ENCODE results near the gene RFLNA.
"Not testable (repeated sequence)": the region's sequence is repeated elsewhere in the genome, so short reads cannot be mapped to it uniquely, and the experiment has no call there.

The RFLNA gene

GRCh38 chr12:124283326-124283725, 11.6 kb upstream of the RFLNA start:
- no peak for DNase-seq

GRCh38 chr12:124284368-124284767, 10.5 kb upstream of the RFLNA start:
- DNase-seq: no peak

DNA sequence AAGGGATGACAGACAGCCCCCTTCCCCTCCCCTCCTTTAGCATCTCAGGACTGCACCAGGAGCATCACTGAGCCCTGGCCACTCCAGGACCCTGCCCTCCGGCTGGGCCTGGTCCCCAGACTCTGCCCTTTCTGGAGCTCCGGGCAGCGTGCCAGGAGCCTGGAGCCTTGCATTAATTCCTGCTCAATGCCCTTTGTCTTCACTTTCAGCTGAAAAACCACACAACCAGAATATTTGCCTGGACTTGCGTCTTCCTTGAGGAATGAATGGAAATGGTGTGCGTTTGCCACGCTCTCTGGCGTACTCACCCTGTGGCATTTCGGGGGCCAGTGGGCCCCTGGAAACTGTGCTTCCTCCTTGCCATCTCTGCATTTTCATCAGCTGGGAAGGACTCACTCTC, 8.5 kb upstream of the RFLNA start:
- no peak for DNase-seq

DNA sequence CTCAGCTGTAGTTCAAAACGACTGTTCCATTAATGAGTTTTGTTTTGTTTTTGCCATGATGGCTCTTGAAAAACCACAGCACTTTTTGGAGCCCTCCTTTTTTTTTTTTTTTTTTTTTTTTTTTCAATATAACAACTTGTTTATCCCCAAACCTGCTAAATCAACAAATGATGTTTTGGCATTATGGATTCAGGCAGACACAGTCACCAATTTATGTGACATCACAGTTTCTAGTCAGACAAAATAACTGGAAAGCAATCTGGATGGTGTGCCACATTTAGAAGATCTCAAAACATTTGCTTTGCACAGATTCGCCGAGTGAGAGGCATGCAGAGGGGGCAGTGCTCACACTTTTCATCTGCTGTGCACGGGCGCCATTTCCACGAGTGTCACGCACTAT, 7.9 kb upstream of the RFLNA start:
- no peak for DNase-seq

DNA sequence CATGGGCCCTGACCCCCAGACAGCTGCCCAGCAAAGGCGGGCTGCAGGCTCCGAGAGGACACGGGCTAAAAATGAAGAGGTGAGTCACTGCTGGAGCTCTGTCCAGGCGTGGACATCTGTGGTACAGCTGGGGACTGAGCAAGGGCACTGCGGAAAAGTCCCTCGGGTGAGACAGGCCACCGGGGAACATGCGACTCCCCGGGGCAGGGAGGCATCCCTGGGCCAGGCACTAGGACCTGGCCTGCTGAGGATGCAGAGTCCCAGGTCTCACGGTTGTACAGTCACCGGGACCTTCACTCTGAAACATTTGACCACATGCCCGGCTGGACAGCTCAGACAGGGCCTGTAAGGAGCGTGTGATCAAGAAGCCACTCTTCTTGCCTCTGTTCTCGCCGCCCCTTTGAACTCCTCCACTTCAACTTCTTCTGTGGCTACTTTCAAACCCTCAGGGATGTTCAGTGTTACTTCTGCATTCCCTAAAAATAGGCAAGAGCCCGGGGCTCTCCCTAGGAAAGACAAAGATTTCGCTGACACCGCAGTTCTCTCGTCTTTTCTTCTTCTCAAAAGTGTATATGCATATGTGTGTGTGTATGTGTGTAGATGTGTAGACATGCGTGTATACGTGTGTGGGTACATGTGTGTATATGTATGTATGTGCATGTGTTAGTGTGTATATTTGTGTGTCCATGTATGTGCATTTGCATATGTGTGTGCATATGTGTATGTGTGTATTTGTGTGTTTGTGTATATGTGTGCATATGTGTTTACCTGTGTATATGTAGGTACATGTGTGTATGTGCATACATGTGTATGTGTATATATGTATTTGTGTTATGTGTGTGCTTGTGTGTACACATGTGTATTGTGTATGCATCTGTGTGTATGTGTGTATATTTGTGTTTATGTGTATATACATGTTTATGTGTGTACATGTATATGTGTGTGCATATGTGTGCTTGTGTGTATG, 5.0 kb upstream of the RFLNA start:
- no peak for DNase-seq

DNA sequence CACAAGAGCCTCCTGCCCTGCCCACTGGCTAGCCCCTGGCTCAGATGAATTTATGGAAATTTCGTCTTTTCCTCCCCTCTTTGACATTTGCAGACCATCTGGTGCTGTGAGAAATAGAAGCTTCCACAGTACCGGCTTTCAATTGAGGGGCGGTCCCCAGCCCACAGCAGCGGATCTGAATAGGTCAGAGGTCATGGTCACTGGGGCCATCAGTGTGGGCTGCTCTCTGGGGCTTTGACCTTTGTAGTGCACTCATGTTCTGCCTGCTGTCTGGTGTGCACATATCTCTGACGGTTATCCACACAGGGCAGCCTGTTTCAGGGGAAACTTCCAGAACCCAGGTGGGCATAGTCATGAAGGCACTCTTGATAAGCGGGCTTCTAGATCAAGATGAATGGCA, 2.5 kb upstream of the RFLNA start:
- DNase-seq: no peak

- DNase-seq: no peak
Measured at GRCh38 chr12:124293286-124294003, 1.4 kb upstream of the RFLNA start.

GRCh38 chr12:124295431-124296058, 652 bp downstream of the RFLNA start:
- DNase-seq: no peak

DNA sequence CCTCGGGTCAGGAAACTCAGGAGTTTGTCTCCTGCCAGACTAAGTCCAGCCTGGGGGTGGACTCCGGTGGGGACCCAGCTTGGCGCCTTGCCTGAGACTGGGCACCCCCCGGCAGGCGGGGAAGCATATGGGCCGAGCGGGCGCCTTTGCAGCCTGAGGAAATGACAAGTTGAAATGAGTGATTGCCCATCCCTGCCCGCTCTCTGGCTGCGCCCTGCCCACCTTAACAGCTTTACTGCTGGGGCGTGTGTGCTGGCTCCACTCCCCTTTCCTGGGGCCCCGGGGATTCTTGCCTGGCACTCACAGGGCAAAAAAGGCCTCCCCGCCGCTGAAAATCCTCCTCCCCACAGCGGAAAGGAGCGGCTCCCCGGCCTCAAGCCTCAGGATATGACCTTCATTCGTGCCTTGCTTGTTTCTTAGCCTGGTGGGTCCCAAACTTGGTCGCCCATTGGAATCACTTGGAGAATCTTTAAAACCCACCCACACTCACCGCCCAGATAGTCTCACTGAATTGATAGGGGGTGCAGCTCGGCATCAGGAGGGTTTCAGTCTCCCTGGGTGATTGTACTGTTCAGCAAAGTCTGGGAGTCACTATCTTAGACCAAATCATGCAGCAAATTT, 1.5 kb downstream of the RFLNA start:
- DNase-seq: no peak

DNA sequence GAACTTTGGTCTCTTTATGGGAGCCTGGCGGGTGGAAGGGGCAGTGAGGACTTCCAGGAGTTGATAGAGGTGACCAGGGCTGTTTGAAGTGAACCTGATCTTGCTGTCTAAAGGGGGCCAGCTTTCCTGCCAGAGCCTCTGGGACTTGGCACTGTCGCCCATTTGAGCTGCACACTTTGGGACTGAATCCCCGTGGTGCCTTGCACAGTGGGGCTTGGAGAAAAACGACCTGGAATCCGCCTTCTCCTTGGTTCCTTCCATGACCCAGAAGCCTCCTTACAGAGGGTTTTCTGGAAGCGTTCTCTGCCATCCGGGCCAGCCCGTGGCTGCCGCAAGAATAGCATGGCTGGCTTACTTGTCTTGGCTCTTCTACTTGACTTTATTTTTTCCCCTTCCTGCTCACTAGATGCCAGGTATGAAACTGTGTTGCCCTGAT, 2.0 kb downstream of the RFLNA start:
- DNase-seq: no peak

DNA sequence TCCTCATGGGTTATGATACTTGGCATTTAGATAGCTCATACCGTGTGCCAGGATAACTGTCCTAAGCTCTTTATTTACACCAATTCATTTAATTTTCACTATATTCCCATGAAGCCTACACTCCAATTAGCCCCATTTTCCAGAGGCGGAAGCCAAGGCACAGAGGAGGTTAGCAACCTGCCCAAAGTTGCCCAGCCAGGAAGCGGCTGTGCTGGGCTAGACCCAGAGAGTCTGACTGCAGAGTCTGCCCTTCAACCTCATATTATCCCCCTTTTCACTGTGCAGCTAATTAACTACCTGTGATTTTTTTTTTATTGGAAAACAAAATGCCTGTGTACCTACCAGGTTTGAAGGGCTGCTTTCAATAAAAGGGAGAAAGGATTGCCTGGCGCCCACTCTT, 2.5 kb downstream of the RFLNA start:
- no peak for DNase-seq

GRCh38 chr12:124297856-124298255, 3.0 kb downstream of the RFLNA start:
- DNase-seq: no peak

DNA sequence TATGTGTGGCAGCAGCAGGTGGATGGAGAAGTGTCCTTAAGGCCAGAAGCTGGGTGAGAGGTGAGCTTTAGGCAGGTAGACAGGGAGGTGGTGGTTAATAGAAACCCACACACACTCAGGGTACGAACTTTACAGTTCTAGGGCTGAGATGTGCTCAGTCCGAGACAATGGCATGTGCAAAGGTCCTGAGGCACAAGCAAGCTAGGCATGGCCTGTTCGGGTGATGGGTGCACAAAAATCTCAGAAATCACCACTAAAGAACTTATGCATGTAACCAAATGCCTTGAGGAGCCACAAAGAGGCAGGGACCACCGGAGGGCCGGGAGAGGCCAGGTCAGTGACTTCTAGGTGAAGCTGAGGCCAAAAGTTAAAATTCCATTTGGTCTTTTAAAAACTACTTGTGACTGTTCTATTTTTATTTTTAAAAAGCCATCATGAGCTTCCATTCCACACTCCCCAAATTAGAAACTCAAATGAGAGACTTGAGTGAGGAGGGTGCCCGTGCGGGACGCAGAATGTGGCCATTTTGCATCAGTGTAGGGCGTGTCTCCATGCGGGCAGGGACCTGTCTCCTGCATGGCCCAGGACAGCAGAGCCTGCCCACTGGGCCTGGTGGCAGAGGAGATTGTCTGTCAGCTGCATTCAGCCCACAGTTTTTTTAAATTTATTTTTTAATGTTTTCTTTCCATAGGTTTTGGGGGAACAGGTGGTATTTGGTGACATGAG, 4.0 kb downstream of the RFLNA start:
- no peak for DNase-seq

DNA sequence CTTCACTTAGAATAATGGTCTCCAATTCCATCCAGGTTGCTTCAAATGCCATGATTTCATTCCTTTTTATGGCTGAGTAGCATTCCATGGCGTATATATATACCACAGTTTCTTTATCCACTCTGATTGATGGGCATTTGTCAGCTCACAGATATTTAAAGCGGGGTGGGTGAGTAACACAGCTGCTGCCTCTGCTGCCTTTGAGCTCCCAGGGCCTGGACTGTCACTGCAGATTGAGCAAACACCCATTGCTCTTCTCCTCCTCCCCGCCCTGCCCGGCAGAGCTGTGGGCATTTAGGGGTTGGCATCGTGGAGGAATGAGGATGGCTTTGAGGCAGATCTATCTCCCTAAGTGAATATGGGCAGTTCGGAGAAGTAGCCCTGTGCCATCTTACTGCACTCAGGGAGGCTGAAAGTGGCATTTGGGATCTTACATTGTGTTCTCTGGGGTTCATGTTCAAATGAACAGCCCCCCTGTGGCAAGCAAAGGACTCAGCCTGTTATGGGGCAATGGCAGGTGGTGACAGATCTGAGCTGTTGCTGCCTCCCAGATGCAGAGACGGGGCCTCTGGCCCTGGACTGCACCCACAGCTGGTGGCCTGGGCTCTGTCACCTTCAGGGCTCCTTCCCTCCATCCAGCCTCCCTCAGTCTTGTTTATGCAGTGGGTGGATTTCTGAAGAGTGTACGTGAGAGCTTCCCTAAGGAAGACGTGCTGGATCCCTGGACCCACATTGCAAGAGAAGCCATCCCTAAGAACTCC, 4.9 kb downstream of the RFLNA start:
- DNase-seq: no peak

DNA sequence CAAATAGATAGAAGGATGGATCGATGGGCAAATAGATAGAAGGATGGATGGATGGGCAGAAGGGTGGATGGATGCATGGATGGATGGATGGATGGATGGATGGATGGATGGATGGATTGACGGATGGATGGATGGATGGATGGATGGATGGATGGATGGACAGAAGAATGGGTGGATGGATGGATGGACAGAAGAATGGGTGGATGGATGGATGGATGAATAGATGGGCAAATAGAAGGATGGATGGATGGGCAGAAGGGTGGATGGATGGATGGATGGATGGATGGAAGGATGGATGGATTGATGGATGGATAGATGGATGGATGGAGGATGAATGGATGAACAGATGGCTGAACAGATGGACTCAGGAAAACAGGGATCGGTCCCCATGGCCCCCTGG, 5.8 kb downstream of the RFLNA start:
- not testable (repeated sequence) for DNase-seq

DNA sequence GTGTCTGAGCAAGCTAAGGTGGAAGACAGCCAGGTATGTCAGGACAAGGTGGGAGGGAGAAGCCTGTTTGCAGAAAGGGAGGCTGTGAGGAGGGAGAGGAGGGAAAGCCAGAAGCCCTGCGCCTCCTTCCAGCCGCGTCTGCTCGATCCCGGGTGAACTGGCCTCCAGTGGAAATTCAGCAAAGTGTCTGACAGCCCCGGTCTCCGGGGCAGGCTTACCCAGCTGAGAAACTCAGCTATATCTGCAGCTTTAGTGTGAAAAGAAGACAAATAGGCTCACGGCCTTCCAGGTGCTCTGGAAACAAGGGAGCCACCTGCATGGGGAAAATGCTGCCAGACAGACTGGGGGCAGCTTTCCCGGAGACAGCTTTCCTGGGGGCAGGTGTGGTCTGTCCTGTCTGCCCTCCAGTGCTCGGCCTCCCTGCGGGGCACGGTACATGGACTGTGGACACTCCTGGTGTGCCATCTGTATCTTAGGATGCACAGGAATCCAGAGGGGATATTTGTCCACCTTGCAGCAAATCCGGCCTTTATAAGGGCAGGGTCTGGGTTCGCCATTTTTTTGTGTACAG, 6.3 kb downstream of the RFLNA start:
- DNase-seq: no peak

DNA sequence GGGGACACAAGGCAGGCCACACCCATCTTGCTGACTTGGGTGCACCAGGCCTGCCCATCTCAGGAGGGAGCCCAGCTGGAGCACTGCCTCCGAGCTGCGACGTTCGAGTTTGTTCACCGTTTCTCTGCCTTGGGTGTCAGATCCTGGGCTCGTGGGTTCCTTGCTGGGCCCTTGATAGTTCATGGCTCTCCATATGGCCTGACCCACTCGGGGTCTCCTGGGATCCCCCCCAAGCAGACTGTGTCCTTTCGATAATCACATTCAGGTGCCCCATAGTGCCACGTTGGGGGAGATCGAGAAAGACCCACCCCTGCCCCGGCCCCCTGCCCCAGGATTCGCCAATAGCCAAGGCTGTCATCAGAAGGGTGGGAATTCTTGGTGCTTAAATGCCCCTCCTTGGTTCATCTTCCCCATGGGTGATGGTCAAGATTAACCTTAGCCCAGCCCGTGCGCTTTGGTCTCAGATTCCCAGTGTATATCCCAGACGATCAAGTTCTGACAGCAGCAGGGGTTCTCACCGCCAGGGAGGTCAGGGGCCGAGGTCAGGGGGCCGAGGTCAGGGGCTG, 7.4 kb downstream of the RFLNA start:
- no peak for DNase-seq

GRCh38 chr12:124302807-124303578, 8.1 kb downstream of the RFLNA start:
- DNase-seq: no peak

DNA sequence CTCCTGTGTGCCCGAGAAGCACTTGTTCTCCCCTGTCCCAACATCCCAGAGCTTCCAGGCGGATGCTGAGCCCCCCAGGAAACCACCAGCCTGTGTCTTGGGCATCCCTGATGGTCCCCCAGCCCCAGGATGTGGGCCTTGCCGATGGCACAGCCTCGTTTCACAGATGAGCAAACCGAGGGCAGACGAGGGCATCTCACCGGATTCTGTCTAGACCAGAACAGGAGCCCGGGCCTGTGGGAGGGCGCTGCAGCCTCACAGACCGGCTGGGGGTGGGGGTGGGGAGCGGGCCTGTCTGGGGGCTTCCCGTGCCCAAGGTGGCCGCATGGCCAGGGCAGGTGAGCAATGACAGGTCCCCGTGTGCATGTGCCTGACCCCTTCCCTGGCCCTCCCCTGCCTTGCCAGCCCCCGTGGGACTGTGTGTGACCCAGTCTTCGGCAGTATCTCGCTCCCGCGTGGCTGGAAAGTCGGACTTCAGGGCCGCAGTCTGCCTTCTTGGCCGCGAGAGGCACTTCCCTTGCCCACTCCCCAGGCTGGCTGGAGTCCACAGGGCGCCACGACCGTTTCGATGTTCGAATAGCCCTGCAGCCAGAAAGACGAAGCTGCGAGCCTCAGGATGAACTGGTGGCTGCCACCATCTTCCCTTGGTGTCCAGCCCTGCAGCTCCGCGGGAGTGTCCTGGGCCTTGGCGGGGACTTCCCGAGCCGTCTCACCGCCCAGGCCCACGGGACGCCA, 8.9 kb downstream of the RFLNA start:
- DNase-seq: no peak
